GM19468 (cell line): ENCODE results near the gene CPTP.

Experiments
- ATAC-seq: cut with Tn5 transposase; IDR thresholded peaks from one replicate; pipeline ENCODE4 v1.9.1; 2021; ENCODE audit warnings: mild to moderate bottlenecking, moderate library complexity, moderate number of reproducible peaks; ENCODE audit not compliant: unreplicated experiment; ENCODE audit errors: extremely low read depth

CPTP gene

DNA sequence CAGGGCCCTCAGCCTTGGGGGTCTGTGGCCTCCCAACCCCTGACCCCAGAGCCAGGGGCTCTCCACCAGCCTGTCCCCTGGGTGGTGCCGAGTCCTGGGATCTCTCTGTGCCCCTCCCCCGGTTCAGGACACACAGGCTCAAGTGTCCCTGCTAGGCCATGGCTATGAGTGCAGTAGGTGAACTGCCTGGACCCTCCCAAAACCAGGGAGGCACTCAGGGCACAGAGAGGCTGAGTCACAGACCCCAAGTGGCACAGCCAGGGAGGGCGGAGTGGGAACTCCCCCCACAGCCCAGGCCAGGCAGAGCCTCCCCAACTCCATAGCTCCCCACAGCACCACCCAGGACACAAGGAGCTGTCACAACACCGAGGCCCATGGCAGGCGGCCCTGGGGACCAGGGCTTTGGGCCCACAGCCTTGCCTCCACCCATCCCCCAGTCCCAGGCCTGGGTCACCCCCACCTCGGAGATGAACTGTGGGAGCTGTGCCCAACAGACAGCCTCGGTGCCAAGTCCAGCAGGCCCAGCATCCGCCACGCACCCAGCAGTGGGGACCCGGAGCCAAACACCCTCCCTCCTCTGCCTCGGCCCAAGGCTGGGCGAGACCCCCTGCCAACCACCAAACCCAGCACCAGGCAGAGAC is 21.4 kb downstream of the CPTP start:
- ATAC-seq: no peak

GRCh38 chr1:1346501-1346890 is 21.9 kb downstream of the CPTP start:
- ATAC-seq: no peak

GRCh38 chr1:1347026-1347595 is 22.5 kb downstream of the CPTP start:
- no peak for ATAC-seq

DNA sequence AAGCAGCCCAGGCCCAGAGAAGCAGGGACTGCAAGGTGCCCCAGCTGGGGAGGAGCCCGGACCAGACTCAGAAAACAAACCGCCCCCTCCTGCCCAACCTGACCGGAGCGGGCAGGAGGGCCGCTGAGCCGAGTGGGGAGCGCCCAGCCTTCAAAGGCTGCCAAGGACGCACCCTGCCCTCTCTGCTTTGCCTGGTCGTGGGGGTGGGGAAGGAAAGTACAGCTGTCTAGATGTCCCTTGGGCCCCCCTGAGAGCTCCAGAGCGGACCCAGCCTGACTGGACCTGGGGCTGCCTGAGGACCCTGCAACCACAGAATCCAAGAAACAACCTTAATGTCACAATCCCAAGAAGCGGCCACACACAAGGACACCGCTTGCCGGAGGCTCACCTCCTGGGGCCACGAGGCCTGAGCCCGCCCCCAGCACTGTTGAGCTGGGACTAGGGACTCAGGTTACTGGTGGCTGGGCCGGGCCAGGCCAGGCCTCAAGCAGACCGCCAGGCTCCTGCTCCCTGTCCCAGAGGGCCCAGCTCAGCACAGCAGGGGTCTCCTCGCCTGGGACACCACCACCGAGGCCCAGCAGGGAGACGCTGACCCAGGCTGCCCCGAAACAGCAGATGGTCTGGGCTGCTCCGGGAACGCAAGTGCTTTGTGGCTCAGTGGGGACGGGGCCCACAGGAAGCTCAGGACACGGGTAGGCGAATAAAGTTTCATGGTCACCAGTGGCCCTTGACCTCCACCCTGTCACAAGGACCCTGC is 23.2 kb downstream of the CPTP start:
- ATAC-seq: no peak

GRCh38 chr1:1348420-1349255 is 24.0 kb downstream of the CPTP start:
- no peak for ATAC-seq

GRCh38 chr1:1349256-1350012 is 24.8 kb downstream of the CPTP start, which contains the start of gene DVL1:
Gene DVL1, minus strand, starts transcription at chr1:1349418. Its CDS starts 353 bp downstream, at chr1:1349065.
- peak; percentile 63 for ATAC-seq

- no peak for ATAC-seq
Observed at GRCh38 chr1:1351511-1352427, 27.2 kb downstream of the CPTP start.

DNA sequence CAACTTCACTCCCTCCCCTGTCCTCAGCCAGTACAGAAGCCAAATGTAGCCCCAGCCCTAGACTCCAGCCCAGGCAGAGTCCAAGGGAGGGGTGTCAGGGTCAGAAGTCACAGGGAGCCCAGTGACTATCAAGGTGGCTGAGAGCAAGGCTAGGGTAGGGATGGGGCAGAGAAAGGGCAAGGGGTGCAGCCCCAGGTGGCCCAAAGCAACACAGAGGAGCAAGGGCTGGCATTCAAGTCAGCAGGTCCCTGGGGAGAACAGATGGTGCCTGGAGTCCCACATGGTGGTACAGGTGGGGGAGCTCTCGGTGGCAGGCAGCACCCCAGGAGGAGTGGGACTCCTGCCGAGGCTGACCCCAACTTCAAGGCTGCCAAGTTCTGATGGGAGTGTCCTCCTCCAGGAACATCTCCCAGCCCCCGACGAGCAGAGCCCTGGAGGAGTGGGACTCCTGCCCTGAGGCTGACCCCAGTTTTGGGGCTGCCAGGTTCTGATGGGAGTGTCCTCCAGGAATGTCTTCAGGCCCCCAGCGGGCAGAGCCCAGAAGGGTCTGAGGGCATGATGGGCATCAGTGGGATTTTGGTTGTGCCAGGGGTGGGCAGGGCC is 28.3 kb downstream of the CPTP start:
- no peak for ATAC-seq

DNA sequence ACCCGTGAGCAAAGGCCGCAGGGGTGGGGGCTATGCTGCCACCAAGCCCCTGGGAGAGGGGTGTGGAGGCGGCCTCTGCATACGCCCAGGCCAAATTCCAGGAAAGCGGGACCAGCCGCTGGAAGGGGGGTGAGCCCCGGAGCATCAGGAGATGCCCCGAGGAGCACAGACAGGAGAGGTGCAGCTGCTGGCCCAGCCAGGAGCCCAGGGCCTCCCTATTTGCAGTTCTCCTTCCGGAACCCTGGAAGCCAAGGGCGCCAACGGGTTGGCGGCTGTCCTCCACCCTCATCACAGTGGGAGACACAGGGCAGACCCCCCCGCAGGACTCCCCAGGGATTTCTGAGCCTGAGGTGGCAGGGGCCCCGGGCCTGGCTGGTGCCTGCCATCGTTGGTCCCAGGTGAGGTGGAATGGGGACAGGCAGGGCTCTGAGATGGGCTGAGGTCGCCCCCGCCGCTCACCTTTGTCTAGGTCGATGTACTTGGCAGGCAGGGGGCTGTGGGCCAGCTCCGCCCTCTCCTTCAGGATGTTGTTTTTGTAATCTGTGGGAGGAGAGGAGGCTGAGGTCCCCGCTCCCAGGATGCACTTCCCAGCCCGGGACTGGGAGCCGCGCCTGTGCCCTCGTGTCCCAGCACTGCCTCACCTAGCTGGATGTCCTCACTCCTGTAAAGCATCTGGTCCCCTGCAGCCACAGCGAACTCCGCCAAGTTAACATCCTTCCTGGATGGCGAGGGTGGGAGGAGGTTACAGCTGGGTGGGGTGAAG is 29.0 kb downstream of the CPTP start:
- ATAC-seq: no peak

GRCh38 chr1:1354271-1355247 is 30.0 kb downstream of the CPTP start:
- ATAC-seq: no peak

DNA sequence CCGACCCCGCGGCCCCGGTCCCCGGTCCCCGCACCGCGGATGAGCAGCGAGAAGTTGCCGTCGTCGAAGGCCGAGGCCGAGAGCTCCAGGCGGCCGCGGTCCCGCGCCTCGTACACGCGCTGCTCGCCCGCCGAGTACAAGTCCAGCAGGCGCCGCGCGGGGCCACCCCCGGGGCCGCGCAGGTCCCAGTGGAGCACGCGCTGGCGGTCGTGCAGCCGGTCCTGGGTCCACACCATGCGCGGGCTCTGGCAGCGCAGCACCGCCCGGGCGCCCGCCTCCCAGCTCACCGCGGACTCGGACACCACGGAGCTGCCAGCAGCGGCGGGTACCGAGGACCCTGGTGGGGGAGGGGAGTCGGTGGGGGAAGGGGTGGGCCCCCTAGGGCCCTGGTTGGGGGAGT is 30.8 kb downstream of the CPTP start:
- no peak for ATAC-seq

DNA sequence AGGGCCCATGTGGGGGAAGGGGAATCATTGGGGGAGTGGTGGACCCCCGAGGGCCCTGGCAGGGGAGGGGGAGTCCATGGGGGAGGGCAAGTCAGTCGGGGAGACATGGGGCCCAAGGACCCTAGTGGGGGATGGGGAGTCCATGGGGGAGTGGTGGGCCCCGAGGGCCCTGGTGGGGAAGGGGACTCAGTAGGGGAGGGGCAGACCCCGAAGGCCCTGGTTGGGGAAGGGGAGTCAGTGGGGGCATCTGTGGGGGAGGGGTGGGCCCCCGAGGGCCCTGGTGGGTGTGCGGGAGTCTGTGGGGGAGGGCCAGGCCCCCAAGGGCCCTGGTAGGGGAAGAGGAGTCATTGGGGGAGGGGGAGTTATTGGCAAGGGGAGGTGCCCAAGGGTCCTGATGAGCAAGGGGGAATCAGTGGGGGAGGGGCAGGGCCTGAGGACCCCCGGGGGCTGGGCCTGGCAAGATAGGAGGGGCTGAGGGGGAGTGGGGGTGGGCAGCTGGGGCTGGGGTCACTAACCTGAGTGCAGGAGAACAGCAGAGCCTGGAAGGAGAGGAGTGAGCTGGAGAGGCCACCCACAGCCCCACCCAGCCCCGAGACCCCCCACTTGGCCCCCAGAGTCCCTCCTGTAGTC is 31.7 kb downstream of the CPTP start:
- ATAC-seq: no peak

- ATAC-seq: no peak
Observed at GRCh38 chr1:1356796-1357401, 32.3 kb downstream of the CPTP start.

DNA sequence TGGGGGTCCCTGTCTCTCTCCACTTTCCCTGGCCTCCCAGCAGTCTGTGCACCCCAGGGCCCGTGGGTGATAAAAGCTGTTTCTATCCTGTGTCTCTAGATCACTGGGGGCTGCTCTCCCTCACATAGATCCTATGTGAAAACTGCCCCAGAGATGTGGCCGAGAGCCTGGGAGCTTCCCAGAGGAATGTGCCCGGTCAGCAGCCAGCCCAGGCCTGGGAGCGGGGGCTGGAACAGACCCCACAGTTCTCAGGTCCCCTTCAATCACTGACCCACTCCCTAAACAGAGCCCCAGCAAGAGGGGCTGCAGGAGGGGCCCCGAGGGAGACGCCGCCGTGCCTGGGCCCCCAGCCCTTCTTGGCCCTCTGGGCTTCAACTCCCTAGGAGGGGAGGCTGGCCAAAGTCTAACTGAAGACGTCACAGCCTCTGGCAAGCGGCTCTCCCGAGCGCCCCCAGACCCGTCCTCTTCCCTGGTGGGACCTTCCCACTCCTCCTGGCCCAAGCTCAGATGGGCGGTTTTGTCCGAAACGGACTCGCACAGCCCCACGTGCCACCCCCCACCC is 33.4 kb downstream of the CPTP start:
- no peak for ATAC-seq

DNA sequence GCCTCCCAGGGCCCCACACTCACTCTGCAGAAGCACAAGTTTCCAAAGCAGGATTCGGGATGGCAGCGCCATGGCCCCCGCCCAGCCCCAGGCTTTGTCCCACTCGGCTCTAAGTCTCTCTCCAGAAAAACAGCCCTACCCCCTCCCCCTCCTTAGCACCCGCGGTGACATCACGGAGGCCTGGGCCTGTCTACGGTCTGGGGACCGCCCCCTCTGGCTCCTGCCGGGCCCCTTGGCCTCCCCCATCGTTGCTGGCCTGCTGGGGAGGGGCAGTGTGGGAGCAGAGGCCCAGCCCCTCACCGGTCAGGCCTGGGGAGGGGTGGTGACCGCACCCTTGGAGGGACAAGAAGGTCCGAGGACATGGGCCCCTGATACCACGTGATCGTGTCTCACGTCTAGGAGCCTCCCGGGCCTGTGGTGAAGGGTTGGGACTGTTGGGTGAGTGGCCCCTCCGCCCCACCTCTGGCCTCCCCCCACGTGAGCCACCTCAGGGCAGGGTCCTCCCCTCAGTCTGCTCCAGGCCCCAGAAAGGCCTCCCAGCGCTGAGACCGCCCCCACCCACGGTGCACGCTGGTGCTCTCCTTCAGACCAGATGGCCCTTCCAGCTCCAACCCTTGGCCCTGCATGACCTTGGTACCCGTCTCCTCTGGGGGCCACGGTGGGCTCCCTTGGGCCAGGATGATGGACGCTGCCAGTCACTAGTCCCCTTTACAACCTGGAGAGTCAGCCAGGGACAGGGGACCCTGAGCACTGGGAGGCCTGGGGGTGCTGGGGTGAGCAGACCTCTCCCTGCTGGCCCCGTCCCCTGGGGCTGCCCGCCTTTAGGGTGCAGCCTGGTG is 34.0 kb downstream of the CPTP start, which contains the start of gene MXRA8:
Gene MXRA8 (minus strand): TSS at position 123 of the 839 bp plus-strand sequence. CDS start 51 bp downstream, at position 72.
- no peak for ATAC-seq
